IPS-15b (cell line): ENCODE measurements around the gene ANKS1A.

Source experiments
- H3K27me3 ChIP-seq: one replicate; pipeline ENCODE4 v1.6.1; 2013; ENCODE audit warnings: low read length; ENCODE audit not compliant: control insufficient read depth, insufficient read depth
- H3K36me3 ChIP-seq: one replicate; pipeline ENCODE4 v1.6.1; 2013; ENCODE audit warnings: low read length; ENCODE audit not compliant: control insufficient read depth, insufficient read depth
- H3K4me1 ChIP-seq: one replicate; pipeline ENCODE4 v1.6.1; 2013; ENCODE audit warnings: mild to moderate bottlenecking, low read length; ENCODE audit not compliant: control insufficient read depth, insufficient read depth
- H3K4me3 ChIP-seq: one replicate; pipeline ENCODE4 v1.5.1; 2013; ENCODE audit warnings: low read depth, low read length
- H3K9ac ChIP-seq: one replicate; pipeline ENCODE4 v1.6.1; 2013; ENCODE audit warnings: low read depth, mild to moderate bottlenecking, low read length
- H3K9me3 ChIP-seq: one replicate; pipeline ENCODE4 v1.6.1; 2013; ENCODE audit warnings: mild to moderate bottlenecking, low read length; ENCODE audit not compliant: control insufficient read depth, insufficient read depth

Gene ANKS1A

GRCh38 chr6:35041086-35041861, 152.2 kb downstream of the ANKS1A start:
- H3K4me1 ChIP-seq, result peaks cover 48% of the 10 kb centered on the region

GRCh38 chr6:35042031-35042815, 153.2 kb downstream of the ANKS1A start:
- peaks cover 44% of the 10 kb centered on the region for H3K4me1 ChIP-seq
- no peak overlapping the region for H3K9ac ChIP-seq

More at GRCh38 chr6:35041086-35041861, 152.2 kb downstream of the ANKS1A start:
- no peaks in the 10 kb centered on the region for H3K27me3 ChIP-seq
- H3K9me3 ChIP-seq, result no peaks in the 10 kb centered on the region
- no peak overlapping the region for H3K4me3 ChIP-seq
- no peak overlapping the region for H3K9ac ChIP-seq
- no peaks in the 10 kb centered on the region for H3K36me3 ChIP-seq

DNA sequence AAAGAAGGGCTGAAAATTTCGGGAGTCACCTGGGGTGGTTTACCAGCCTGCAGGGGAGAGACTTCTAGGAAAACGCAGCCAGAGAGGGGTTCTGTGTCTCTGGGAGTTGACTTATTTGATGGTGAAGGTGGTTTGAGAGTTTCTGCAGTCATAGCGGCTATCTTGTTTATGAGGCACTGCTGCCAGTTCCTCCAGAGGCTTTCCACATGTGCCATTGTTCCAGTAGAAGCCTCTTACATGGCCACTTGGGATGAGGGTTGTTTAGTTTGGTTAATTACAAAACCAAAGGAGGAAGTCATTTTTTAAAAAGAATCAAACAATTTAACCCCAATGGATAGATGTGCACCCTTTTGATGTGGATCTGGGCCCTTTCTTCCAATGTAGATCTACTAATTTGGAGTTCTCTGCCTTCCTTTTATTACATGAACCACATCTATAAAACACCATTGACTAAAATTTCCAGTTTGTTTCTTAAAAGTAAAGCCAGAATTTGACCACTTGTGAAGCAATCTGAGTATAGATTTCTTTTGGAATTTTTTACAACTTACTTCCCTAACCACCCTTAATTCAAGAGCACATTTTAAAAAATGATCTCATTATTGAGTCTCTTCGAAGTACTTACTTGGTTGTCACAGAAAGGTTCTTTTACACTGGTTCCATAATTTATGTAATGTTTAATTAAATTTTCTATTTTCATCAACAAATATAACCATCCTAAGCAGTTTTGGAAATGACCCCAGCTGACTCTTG, 154.5 kb downstream of the ANKS1A start:
- Histone ChIP-seq H3K27me3 (no peaks in the 10 kb centered on the region), H3K9me3 (no peaks in the 10 kb centered on the region), H3K36me3 (no peaks in the 10 kb centered on the region), H3K9ac (no peak overlapping the region), H3K4me3 (no peak overlapping the region), H3K4me1 (peaks cover 49% of the 10 kb centered on the region)

More at GRCh38 chr6:35042031-35042815, 153.2 kb downstream of the ANKS1A start:
- Histone ChIP-seq H3K4me3 (no peak overlapping the region), H3K27me3 (no peaks in the 10 kb centered on the region), H3K9me3 (no peaks in the 10 kb centered on the region), H3K36me3 (no peaks in the 10 kb centered on the region)

GRCh38 chr6:35044145-35044745, 155.2 kb downstream of the ANKS1A start:
- H3K9ac ChIP-seq, result no peak overlapping the region
- peaks cover 54% of the 10 kb centered on the region for H3K4me1 ChIP-seq

GRCh38 chr6:35044761-35045421, 155.8 kb downstream of the ANKS1A start:
- Histone ChIP-seq H3K4me1 (peaks cover 54% of the 10 kb centered on the region), H3K9ac (no peak overlapping the region), H3K9me3 (no peaks in the 10 kb centered on the region), H3K27me3 (no peaks in the 10 kb centered on the region), H3K36me3 (no peaks in the 10 kb centered on the region), H3K4me3 (no peak overlapping the region)

More at GRCh38 chr6:35044145-35044745, 155.2 kb downstream of the ANKS1A start:
- no peak overlapping the region for H3K4me3 ChIP-seq
- no peaks in the 10 kb centered on the region for H3K9me3 ChIP-seq
- H3K36me3 ChIP-seq, result no peaks in the 10 kb centered on the region
- H3K27me3 ChIP-seq, result no peaks in the 10 kb centered on the region

- Histone ChIP-seq H3K27me3 (no peaks in the 10 kb centered on the region), H3K4me1 (peaks cover 54% of the 10 kb centered on the region), H3K36me3 (no peaks in the 10 kb centered on the region), H3K4me3 (no peak overlapping the region), H3K9ac (no peak overlapping the region), H3K9me3 (no peaks in the 10 kb centered on the region)
Observed at GRCh38 chr6:35046103-35046502, 157.0 kb downstream of the ANKS1A start.

GRCh38 chr6:35046862-35047261, 157.8 kb downstream of the ANKS1A start:
- H3K36me3 ChIP-seq, result no peaks in the 10 kb centered on the region
- H3K27me3 ChIP-seq, result no peaks in the 10 kb centered on the region
- no peak overlapping the region for H3K9ac ChIP-seq
- H3K9me3 ChIP-seq, result no peaks in the 10 kb centered on the region
- no peak overlapping the region for H3K4me3 ChIP-seq
- H3K4me1 ChIP-seq, result peaks cover 54% of the 10 kb centered on the region

DNA sequence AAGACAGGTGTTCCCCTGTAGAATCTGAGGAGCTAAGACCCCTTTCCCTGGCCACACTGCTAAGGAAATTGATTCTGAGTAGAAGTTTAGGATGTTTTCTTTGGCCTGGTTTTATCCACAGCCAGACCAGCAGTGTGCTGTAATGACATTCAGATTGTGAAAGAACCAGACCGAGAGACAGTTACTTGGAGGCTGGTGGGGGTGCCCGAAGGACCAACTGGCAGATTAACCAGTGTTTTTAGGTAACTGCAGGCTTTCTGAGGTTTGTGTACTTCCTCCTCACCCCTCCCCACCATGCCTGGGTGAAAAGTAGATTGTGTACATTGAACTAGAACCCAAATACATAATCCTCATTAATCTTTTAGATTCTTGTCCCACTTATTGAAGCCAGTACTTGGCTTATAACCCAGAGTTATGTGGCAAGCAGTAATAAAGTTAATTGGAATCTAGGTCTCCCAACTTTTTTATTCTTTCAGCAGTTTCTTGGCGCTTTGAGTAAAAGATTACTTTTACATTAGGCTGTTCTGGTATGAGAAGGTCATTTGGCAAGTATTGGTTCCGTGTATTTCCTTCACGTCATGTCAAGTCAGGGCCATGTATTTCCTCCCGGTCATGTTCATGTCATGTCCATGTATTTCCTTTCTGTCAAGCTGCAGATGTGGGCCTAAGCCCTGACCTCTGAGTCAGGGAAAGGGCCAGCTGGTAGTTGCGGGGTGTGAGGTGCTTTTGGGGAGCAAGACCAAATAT, 158.4 kb downstream of the ANKS1A start:
- Histone ChIP-seq H3K9ac (peak overlapping the region; percentile 66), H3K4me3 (no peak overlapping the region), H3K4me1 (peaks cover 54% of the 10 kb centered on the region), H3K36me3 (no peaks in the 10 kb centered on the region), H3K27me3 (no peaks in the 10 kb centered on the region), H3K9me3 (no peaks in the 10 kb centered on the region)

DNA sequence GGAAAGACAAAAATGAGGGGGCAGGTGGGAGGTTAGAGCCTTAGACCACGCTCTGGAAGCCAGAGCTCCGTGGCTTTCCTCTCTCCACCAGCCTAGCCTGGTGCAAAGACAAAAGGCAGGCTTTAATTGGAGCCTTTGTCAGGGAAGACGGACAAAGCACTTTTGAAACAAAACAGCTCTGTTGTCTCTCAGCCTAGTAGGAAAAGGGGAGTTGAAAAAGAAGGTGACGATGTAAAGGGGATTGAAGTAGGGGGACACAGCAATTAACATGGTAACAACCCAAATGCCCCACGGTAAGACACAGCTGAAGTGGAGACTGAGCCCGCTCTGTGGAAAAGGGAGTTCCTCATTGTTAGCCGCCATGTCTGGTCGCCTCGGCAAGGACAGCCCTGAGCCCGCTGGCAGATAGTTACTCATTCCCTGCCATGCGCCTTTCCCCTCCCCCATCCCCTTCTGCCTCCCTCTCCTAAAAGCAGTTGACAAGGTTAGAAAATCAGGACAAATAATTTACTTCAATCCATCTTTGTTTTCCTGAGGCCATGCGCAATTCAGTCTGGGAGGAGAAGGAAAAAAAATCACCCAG, 159.1 kb downstream of the ANKS1A start:
- no peaks in the 10 kb centered on the region for H3K9me3 ChIP-seq
- no peak overlapping the region for H3K4me3 ChIP-seq
- no peaks in the 10 kb centered on the region for H3K27me3 ChIP-seq
- H3K4me1 ChIP-seq, result peaks cover 50% of the 10 kb centered on the region
- H3K36me3 ChIP-seq, result no peaks in the 10 kb centered on the region
- H3K9ac ChIP-seq, result peak overlapping the region; percentile 66

- Histone ChIP-seq H3K4me1 (peaks cover 44% of the 10 kb centered on the region), H3K9me3 (no peaks in the 10 kb centered on the region), H3K27me3 (no peaks in the 10 kb centered on the region), H3K36me3 (no peaks in the 10 kb centered on the region), H3K9ac (peak overlapping the region; percentile 66), H3K4me3 (no peak overlapping the region)
Observed at GRCh38 chr6:35048631-35049083, 159.6 kb downstream of the ANKS1A start.
